GM19193 (cell line): ENCODE data around the gene DLGAP5.

Experiments
- POLR2A ChIP-seq: IDR thresholded peaks from 4 replicates; pipeline ENCODE4 v1.6.1; 2011; ENCODE audit not compliant: insufficient read depth, insufficient read length; ENCODE audit errors: extremely low read depth

The DLGAP5 gene

DNA sequence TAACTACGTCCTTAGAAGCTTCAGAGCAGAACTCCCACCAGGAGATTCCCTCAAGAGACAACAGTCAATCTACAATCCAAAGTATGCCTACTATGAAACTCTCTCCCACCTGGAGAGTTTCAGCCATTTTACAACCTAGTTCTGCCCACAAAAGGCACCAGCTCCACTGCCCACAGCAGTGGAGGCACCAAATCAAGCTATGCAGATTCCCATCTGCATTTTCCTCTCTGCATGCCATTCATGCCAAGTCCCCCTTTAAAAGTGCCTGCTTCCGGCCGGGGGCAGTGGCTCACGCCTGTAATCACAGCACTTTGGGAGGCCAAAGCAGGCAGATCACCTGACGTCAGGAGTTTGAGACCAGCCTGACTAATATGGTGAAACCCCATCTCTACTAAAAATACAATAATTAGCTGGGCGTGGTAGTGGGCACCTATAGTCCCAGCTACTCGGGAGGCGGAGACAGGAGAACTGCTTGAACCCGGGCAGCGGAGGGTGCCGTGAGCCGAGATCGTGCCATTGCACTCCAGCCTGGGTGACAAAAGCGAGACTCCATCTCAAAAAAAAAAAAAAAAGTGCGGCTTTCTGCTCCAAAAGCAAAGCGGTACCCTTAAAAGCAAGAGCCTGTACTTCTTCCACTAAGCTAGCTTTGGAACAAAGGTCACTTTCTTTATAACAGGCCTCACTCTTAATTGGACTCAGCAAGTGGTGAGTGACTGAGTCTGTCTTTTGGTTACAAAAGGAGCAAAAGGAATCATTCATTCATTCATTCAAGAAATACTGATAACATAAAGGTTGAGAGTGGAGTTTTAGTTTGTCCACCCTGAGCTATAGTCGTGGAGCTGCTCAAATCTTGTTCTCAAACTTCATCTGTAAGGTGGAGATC is 10.1 kb upstream of the DLGAP5 start:
- no peak for TF ChIP-seq POLR2A

DNA sequence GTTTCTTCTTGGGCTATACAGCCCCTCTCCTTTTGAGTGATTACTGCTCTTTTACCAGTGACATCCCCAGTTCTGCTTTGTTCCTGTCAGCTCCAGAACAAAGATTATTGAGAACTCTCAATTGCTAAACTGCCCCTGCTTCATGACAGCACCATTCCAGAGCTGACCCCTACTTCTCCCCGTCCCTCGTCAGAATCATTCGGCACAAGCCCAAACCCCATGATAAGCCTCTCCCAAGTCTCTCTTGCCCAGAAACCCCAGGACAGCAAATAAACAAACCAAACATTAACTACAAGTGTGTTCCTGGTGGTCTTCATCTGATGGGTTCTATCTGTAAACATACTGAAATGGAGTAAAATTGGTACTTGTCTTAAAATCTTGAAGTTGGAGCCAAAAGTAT is 9.3 kb upstream of the DLGAP5 start:
- TF ChIP-seq POLR2A: no peak

DNA sequence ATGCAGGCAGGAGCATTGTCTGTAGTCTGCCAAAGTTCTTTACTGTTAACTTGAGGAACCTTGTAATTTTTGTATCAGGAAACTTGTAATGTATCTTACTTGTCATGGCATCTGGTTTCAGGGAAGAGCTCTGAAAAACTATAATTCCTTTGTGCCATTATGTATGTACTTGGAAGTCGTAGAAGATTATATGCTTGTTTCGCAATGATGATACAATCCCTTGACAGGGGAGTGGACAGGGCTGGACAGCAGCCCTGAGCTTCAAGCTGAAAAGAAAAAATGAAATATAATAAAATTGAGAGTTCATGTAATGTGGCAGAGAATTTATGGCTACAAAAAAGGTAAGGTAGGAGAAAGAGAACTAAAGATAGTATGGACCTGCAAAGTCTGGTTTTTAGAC is 7.4 kb upstream of the DLGAP5 start:
- no peak for TF ChIP-seq POLR2A

DNA sequence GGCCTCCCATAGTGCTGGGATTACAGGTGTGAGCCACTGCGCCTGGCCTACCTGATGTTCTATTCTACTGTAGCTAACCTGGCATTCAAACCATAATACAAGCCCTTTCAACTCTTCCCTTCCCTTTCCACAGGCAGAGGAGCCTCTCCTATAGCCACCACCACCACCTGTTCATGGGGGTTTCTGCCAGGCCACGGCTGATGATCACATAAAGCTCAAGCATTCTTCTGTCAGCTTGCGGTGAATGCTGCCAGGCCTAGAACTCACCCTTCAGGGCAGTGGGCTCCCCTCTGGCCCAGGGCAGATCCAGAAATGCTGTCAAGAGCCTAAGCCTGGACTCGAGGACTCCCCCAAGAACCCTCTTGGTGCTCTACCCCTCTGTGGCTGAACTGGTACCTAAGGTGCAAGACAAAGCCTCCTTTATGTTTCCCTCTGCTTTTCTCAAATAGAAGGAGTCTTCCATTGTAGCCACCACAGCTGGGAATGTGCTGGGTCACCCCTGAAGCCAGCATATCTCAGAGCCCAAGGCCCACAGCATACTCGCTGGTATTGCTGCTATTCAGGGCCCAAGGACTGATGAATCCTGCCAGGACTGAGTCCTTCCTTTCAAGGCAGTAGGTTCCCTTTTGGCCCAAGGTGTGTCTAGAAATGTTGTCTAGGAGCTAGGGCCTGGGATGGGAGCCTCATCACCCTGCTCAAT is 3.4 kb upstream of the DLGAP5 start:
- no peak for TF ChIP-seq POLR2A

DNA sequence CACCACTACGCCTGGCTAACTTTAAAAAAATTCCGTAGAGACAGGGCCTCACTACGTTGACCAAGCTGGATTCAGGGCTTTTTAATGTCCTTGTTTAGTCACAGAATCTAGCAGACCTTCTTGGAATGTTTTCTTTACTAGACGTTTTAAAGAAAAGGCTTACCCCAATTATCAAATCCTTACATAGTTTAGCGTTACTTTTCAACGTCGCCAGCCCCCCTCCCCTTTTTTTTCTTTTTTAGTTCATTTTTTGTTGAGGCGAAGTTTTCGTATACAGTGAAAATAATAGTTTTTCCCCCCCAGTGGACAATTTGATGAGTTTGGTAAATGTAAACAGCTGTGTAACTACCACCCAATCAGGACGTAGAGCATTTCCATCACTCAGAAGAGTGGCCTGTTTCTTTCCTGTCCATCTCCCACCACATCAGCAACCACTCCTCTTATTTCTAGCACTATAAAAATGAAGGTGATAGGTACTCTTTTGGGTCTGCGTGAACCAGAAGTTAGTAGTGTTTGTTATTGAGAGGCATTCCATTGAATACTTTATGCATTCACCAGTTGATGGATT is 753 bp upstream of the DLGAP5 start:
- TF ChIP-seq POLR2A: no peak

DNA sequence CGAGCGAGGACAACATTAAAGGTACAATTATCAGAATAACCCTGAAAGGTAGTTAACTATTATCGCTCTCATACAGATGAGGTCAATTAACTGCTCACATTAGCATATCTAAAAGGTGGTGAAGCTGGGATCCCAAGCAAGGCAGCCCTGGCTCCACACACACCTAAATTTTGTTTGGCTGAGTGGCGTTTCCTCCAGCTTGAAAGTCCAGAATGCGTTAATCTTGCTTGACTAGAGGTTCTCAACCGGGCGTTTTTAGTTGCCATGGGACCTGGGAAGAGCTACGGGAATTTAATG is 531 bp downstream of the DLGAP5 start:
- no peak for TF ChIP-seq POLR2A

DNA sequence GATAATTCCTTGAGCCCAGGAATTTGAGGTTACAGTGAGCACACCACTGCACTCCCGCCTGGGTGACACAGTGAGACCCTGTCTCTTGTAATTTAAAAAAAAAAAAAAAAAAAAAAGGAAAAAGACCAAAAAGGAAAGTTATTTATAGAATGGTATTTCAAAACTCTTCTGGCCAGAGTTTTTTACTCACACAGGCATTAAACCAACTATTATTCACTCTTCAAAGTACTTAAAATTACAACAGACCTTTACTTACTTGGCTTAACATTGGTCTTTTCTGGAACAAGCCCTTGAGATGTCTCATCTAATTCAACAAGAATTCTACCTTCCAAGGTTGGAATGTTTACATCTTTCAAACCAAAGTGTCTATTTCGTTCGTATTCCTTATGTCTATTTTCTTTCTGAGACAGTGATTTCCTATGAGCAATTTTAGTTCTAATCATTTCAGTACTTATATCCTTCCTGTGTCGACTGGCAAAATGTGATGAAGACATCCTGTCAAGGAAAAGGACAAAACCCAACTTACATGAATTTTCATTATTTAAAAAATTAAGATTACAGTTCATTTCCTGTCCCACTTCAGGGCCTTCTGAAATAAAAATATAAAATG is 2.6 kb downstream of the DLGAP5 start:
- no peak for TF ChIP-seq POLR2A

DNA sequence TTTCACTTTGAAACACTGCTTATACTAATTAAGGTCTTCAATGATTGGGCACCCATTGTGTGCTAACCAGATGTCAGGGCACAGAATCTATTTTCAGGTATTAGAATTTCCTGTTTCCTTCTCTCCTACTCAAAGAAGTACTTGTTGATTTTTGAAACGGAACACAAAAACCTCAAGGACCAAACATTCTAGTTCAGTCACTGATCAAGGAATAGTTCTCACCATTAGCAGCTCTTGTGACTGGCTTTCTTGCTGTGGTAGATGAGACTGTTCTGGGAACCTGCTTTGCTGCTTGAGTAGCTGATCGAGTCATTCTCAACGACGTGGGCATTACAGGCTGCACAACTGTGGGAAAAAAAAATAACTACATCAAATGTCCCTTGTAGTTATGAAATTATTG is 11.0 kb downstream of the DLGAP5 start:
- no peak for TF ChIP-seq POLR2A

DNA sequence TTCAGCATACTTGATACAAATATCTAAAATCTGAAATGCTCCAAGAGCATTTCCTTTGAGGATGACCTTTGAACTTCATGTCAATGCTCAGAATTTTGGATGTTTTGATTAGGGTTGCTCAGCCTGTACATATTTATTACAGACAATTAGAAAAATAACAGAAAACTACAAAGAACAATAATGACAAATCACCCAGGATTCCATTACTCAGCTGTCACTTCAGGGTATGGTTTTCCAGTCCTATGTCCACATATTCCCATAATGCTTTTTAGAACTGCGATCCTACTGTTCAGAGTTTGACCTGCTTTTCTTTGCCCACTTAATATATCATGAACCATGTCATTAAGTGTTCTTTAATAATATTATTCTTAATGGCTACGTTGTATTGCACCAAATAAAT is 11.4 kb downstream of the DLGAP5 start:
- no peak for TF ChIP-seq POLR2A

DNA sequence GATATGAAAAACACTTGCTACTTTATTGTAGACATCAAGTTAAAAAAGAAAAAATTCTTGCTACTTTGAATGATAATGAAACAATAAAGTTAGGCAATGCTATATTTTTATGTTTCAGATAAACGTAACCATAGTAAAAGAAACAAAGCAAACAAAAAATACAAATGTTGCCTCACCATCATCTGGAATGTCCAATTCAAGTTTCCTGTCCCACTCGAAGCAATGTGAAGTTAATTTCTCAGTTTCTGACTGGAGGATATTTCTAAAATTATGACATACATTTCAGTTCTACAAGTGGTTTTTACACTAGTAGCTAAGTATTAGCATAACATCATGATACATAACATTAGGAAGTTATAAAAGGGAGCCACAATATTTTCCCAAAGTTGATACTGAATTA is 20.9 kb downstream of the DLGAP5 start:
- no peak for TF ChIP-seq POLR2A

DNA sequence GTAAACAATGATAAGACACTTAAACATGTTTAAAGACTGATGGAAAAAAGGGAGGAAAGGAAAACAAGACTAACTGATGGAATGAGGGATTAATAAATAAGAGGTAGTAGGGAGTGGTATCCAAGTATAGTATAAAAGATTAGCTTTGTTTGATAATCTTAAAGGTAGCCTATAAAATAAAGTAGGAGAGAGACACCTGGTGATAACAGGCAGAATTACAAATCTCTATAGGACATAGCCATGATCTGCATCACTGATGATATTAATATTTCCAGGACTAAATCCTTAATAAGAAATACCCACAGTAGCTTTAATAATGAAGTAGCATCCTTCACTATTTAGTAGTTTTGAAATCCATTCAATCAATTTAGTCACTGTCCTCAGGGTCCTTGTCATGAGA is 30.4 kb downstream of the DLGAP5 start:
- TF ChIP-seq POLR2A: no peak

DNA sequence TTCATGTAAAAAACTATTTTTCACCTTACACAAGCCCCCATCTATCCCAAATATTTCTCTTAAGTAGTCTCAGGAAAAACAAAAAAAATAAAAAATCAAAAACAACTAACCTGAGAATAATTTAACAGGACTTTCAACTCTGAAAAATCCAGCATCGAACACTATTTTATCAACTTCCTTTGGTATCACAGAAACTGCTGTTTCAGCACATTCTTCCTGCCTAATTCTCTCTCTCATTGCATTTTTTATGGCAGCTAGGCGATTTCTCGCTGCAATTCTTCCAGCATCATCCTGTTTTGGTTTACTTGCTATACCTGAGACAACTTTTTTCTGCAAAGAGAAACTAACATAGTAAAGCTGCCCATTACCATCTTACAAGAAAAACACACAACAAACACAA is 33.0 kb downstream of the DLGAP5 start:
- no peak for TF ChIP-seq POLR2A

DNA sequence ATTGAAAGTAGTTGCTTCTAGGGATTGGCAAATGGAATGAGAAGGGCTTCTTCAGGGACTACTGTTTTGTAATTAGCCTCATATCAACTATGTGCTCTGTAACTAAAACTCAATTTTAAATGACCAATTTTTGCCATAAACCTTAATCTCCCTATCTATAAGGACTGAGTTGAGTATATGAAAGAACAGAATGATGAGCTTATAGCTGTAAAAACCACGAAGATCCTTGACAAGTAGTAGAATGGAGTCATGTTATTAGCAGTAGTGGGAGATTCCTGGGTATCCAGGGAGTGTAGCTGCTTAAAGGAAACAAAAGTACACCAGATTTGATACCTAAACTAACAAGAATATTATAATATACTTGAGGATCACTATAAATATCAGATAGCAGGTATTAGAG is 34.3 kb downstream of the DLGAP5 start:
- TF ChIP-seq POLR2A: no peak

DNA sequence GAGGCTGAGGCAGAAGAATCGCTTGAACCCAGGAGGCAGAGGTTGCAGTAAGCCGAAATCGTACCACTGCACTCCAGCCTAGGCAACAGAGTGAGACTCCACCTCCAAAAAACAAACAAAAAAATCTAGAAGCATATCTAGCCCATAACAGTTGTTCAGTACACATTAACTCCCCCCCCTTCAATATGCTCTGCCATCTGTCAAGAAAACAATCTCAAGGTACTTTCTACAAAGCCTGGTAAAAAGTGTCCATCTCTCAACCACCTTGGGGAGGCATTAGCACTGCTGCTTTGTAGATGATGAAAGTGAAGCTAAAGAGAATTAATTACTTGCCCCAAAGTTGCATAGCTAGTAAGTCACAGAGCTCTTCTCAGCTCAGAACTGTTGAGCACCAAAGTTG is 37.4 kb downstream of the DLGAP5 start:
- no peak for TF ChIP-seq POLR2A

DNA sequence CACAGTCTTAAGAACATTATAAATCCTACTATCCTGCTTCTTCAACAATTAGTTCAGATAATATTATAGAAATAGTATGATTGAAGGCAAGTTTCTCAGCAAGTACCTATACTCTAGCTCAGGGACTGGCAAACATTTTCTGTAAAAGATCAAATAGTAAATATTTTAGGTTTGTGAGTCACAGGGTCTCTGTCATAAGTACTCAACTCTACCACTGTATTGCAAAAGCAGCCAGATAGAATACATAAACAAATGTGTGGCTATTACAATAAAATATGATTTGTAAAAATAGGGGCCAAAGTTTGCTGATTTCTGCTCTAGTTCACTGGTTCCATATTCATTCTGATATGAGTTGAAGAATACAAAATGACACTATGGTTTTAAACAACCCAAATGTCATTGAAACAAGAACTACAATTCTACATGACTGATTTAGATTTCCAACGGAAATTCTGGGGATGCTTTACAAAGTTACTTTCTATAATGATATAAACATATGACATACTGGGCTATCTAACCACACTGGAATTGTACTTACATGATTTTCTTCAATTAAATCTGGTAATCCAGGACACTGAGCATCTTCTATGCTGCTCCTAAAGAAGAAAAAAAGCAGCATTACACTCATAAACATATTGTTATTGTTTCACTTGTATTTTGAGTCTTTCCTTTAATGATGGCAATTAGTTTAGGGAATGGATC is 39.2 kb downstream of the DLGAP5 start:
- TF ChIP-seq POLR2A: no peak

DNA sequence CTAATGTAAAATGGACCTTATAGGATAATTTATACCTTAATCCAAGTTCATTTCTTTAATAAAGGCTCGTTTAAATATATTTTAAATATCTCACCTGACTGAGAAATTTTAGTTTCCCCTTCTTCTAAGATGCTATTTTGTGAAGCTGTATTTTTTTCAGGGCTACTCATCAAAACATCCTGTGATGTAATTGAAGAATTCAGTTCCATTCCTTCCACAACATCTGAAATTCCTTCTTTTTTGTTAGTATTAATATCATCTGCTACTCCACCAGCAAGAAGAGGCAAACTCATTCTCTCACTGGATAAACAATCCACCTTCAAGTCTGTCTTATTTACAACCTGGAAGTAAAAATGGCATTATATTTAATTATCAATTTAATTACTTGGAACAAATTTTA is 39.8 kb downstream of the DLGAP5 start:
- TF ChIP-seq POLR2A: no peak

DNA sequence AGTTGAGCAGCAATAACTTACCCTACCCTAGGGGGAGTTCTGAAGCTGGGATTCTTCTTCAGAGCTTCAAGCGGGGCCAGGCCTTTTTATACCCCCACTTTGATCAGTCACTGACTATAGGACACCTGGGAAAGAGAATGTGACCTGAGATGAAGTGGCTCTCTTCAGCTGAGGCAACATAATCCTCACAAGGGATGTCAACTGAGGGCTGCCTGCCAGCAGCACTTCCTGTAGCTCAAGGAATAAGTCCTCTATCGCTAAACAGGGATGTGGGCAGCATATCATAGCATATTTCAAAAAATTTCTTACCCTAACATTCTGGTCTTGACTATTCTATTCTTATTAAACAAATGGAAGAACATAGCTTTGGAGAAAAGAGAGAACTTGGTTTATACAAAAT is 45.0 kb downstream of the DLGAP5 start:
- TF ChIP-seq POLR2A: no peak
